ENCODE measurements around the gene GAS2L2.

Gene GAS2L2

GRCh38 chr17:35701491-35701890 lies 51.5 kb downstream of the GAS2L2 start:
- WGBS (ENCODE audit: insufficient coverage, insufficient read length), result no CpG with 5 or more reads among the region's 5 CpGs
- DNase-seq (ENCODE audit: low read depth, low spot score), result no peak
- Histone ChIP-seq H3K36me3 (ENCODE audit: control insufficient read depth, insufficient read depth, low read length) (no peaks in the 10 kb centered on the region), H3K9me3 (ENCODE audit: control insufficient read depth, insufficient read depth, low read length) (no peaks in the 10 kb centered on the region), H3K27ac (ENCODE audit: low read length) (no peak overlapping the region), H3K27me3 (ENCODE audit: control insufficient read depth, insufficient read depth, low read length) (no peaks in the 10 kb centered on the region), H3K4me3 (ENCODE audit: low read length) (no peak overlapping the region), H3K4me1 (ENCODE audit: control insufficient read depth, insufficient read depth, low read length) (no peaks in the 10 kb centered on the region)

- H3K4me3 ChIP-seq (ENCODE audit: low read length), result no peak overlapping the region
- H3K4me1 ChIP-seq (ENCODE audit: control insufficient read depth, insufficient read depth, low read length), result no peaks in the 10 kb centered on the region
- no peaks in the 10 kb centered on the region for H3K9me3 ChIP-seq (ENCODE audit: control insufficient read depth, insufficient read depth, low read length)
- no peak overlapping the region for H3K27ac ChIP-seq (ENCODE audit: low read length)
- no peaks in the 10 kb centered on the region for H3K27me3 ChIP-seq (ENCODE audit: control insufficient read depth, insufficient read depth, low read length)
- H3K36me3 ChIP-seq (ENCODE audit: control insufficient read depth, insufficient read depth, low read length), result no peaks in the 10 kb centered on the region
- WGBS (ENCODE audit: insufficient coverage, insufficient read length), result no CpG with 5 or more reads among the region's 6 CpGs
- DNase-seq (ENCODE audit: low read depth, low spot score), result no peak
These were observed 52.9 kb downstream of the GAS2L2 start for GRCh38 chr17:35700150-35700549.

- Histone ChIP-seq H3K4me3 (ENCODE audit: low read length) (no peak overlapping the region), H3K9me3 (ENCODE audit: control insufficient read depth, insufficient read depth, low read length) (no peaks in the 10 kb centered on the region), H3K27ac (ENCODE audit: low read length) (no peak overlapping the region), H3K4me1 (ENCODE audit: control insufficient read depth, insufficient read depth, low read length) (no peaks in the 10 kb centered on the region), H3K36me3 (ENCODE audit: control insufficient read depth, insufficient read depth, low read length) (peaks cover 4% of the 10 kb centered on the region; the same call in 1 of the 2 replicates), H3K27me3 (ENCODE audit: control insufficient read depth, insufficient read depth, low read length) (no peaks in the 10 kb centered on the region)
- DNase-seq (ENCODE audit: low read depth, low spot score), result no peak
- no CpG with 5 or more reads among the region's 2 CpGs for WGBS (ENCODE audit: insufficient coverage, insufficient read length)
These were observed 54.2 kb downstream of the GAS2L2 start for GRCh38 chr17:35698800-35699199.

- whole genome bisulfite sequencing (ENCODE audit: insufficient coverage, insufficient read length), result no CpG with 5 or more reads among the region's 2 CpGs
- Histone ChIP-seq H3K27me3 (ENCODE audit: control insufficient read depth, insufficient read depth, low read length) (no peaks in the 10 kb centered on the region), H3K27ac (ENCODE audit: low read length) (no peak overlapping the region), H3K36me3 (ENCODE audit: control insufficient read depth, insufficient read depth, low read length) (peaks cover 6% of the 10 kb centered on the region; the same call in 1 of the 2 replicates), H3K4me1 (ENCODE audit: control insufficient read depth, insufficient read depth, low read length) (no peaks in the 10 kb centered on the region), H3K9me3 (ENCODE audit: control insufficient read depth, insufficient read depth, low read length) (no peaks in the 10 kb centered on the region), H3K4me3 (ENCODE audit: low read length) (no peak overlapping the region)
- DNase-seq (ENCODE audit: low read depth, low spot score), result no peak
These were observed 57.4 kb downstream of the GAS2L2 start for GRCh38 chr17:35695613-35696012.

GRCh38 chr17:35694906-35695305 lies 58.1 kb downstream of the GAS2L2 start:
- no CpG with 5 or more reads among the region's 2 CpGs for WGBS (ENCODE audit: insufficient coverage, insufficient read length)
- DNase-seq (ENCODE audit: low read depth, low spot score), result no peak
- Histone ChIP-seq H3K4me3 (ENCODE audit: low read length) (no peak overlapping the region), H3K27me3 (ENCODE audit: control insufficient read depth, insufficient read depth, low read length) (no peaks in the 10 kb centered on the region), H3K27ac (ENCODE audit: low read length) (no peak overlapping the region), H3K36me3 (ENCODE audit: control insufficient read depth, insufficient read depth, low read length) (peaks cover 6% of the 10 kb centered on the region; the same call in 1 of the 2 replicates), H3K9me3 (ENCODE audit: control insufficient read depth, insufficient read depth, low read length) (no peaks in the 10 kb centered on the region), H3K4me1 (ENCODE audit: control insufficient read depth, insufficient read depth, low read length) (no peaks in the 10 kb centered on the region)

Measured in iPS DF 6.9 (cell line).